Astrocyte of the cerebellum (primary cell): ENCODE results near the gene JCAD.
A peak's percentile ranks its signal among the peaks of the same experiment; 100 is the strongest.

Source experiments
- DNase-seq: peaks from one replicate; pipeline ENCODE4 v3.0.0-alpha.2; 2011; ENCODE audit warnings: low read depth
- H3K4me3 ChIP-seq: 2 replicates; pipeline ENCODE4 v1.5.1; 2011; ENCODE audit warnings: mild to moderate bottlenecking, low read depth, low read length, moderate library complexity
- in situ Hi-C: cut with HindIII; loops from 2 replicates; pipeline ENCODE4 v1.10.0; 2017; ENCODE audit warnings: low sequenced_read_pairs
- TF ChIP-seq, protein P1 (sequence below): IDR thresholded peaks from 2 replicates; pipeline ENCODE4 v1.5.1; 2012; ENCODE audit warnings: low read length, low read depth, moderate library complexity, mild to moderate bottlenecking; ENCODE audit errors: missing control alignments

The JCAD gene

GRCh38 chr10:30022590-30022989 is 36.8 kb downstream of the JCAD start:
- DNase-seq, result no peak
- no peak overlapping the region for H3K4me3 ChIP-seq
- TF ChIP-seq, protein P1, sequence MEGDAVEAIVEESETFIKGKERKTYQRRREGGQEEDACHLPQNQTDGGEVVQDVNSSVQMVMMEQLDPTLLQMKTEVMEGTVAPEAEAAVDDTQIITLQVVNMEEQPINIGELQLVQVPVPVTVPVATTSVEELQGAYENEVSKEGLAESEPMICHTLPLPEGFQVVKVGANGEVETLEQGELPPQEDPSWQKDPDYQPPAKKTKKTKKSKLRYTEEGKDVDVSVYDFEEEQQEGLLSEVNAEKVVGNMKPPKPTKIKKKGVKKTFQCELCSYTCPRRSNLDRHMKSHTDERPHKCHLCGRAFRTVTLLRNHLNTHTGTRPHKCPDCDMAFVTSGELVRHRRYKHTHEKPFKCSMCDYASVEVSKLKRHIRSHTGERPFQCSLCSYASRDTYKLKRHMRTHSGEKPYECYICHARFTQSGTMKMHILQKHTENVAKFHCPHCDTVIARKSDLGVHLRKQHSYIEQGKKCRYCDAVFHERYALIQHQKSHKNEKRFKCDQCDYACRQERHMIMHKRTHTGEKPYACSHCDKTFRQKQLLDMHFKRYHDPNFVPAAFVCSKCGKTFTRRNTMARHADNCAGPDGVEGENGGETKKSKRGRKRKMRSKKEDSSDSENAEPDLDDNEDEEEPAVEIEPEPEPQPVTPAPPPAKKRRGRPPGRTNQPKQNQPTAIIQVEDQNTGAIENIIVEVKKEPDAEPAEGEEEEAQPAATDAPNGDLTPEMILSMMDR, result no peak
- in situ Hi-C loops, result no loop called here

- in situ Hi-C loops, result no loop called here
- TF ChIP-seq, protein P1, result no peak
- no peak for DNase-seq
- no peak overlapping the region for H3K4me3 ChIP-seq
Observed at GRCh38 chr10:30019468-30019867, 39.9 kb downstream of the JCAD start.

DNA sequence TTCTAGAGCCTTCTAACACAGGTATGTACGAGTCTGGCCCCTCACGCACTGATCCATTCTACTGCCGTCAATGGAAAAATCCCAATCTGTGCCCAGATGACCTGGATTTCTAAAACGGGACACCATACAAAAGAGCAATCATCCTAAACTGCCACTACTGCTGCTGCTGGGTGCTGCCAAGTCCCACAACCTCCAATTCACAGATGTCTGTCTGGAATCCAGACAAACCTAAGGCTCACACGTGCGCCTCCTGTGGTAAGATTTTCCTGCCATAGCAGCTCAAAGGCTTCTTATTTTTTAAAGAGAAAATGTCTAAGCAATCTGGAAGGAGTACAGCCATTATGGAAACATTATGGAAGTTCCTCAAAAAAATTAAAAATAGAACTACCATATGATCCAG is 40.9 kb downstream of the JCAD start:
- TF ChIP-seq, protein P1, result peak; percentile 13
- no peak overlapping the region for H3K4me3 ChIP-seq
- DNase-seq, result no peak
- in situ Hi-C loops, result no loop called here

DNA sequence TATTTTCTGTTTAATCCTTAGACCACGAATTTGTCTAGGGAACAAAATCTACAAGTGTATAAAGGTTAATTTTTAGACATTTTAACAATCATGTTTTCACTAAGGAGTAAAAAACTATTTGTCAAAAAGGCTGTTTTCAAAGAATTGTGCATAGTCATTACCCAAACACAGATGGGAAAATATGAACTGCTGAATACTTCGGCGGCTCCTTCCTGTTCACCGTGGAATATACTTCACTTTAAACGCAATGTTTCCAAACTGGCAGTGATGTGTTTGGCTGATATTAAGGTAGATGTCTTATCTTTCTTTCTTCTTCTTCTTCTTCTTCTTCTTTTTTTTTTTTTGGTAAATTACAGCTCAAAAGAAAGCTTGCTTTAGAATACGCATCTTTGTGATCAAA is 41.4 kb downstream of the JCAD start:
- no peak for DNase-seq
- H3K4me3 ChIP-seq, result no peak overlapping the region
- in situ Hi-C loops, result no loop called here
- TF ChIP-seq, protein P1, result no peak

DNA sequence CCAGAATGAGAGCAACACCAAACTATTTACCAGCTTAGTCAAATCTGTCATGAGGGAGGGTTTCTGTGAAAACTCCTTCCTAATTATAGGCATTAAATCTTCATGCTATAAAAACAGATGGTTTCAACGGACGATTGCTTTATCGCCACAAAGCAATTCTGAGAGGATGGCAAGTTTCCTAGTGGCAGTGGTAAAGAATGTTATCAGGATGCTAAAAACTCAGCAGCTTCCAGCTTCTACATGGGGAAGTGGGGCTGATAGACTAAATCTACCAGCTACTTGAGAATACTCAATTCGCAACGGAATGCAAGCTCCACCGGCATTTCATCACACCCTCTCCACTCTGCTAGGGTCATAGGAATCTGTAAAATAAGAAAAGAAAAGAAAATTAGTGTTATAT is 41.8 kb downstream of the JCAD start:
- no peak overlapping the region for H3K4me3 ChIP-seq
- no peak for DNase-seq
- in situ Hi-C loops, result no loop called here
- TF ChIP-seq, protein P1, result no peak

- in situ Hi-C loops, result no loop called here
- DNase-seq, result no peak
- H3K4me3 ChIP-seq, result no peak overlapping the region
- TF ChIP-seq, protein P1, result no peak
Observed at GRCh38 chr10:30014511-30014910, 44.9 kb downstream of the JCAD start.

GRCh38 chr10:30013757-30014156 is 45.6 kb downstream of the JCAD start:
- DNase-seq, result peak; percentile 59
- TF ChIP-seq, protein P1, result no peak
- H3K4me3 ChIP-seq, result no peak overlapping the region
- in situ Hi-C loops, result no loop called here
